ENCODE results near the gene STPG1.

STPG1 gene

DNA sequence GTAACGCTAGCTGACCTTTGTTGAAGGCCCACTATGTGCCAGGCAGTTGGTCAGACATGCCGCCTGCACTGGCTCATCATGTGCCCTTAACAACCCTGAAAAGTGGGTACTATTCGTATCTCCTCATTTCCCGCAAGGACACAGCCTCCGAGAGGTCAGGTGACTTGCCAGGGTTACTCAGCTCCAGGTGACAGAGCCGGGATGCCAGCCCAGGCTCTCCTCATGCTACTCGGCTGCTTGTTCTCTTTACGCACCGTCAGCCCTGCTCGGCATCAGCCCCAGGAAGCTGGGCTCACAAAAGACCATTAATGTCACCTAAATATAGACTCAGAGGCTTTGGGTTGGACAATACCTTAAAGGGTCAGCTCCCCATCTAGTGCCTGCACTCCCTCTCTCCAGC, 65.4 kb downstream of the STPG1 start:
- TF ChIP-seq, protein P1, sequence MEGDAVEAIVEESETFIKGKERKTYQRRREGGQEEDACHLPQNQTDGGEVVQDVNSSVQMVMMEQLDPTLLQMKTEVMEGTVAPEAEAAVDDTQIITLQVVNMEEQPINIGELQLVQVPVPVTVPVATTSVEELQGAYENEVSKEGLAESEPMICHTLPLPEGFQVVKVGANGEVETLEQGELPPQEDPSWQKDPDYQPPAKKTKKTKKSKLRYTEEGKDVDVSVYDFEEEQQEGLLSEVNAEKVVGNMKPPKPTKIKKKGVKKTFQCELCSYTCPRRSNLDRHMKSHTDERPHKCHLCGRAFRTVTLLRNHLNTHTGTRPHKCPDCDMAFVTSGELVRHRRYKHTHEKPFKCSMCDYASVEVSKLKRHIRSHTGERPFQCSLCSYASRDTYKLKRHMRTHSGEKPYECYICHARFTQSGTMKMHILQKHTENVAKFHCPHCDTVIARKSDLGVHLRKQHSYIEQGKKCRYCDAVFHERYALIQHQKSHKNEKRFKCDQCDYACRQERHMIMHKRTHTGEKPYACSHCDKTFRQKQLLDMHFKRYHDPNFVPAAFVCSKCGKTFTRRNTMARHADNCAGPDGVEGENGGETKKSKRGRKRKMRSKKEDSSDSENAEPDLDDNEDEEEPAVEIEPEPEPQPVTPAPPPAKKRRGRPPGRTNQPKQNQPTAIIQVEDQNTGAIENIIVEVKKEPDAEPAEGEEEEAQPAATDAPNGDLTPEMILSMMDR (IDR thresholded peaks at IDR 0.05; ENCODE audit: extremely low read depth, missing control alignments) = no peak
- no peak for DNase-seq (ENCODE audit: low spot score)

DNA sequence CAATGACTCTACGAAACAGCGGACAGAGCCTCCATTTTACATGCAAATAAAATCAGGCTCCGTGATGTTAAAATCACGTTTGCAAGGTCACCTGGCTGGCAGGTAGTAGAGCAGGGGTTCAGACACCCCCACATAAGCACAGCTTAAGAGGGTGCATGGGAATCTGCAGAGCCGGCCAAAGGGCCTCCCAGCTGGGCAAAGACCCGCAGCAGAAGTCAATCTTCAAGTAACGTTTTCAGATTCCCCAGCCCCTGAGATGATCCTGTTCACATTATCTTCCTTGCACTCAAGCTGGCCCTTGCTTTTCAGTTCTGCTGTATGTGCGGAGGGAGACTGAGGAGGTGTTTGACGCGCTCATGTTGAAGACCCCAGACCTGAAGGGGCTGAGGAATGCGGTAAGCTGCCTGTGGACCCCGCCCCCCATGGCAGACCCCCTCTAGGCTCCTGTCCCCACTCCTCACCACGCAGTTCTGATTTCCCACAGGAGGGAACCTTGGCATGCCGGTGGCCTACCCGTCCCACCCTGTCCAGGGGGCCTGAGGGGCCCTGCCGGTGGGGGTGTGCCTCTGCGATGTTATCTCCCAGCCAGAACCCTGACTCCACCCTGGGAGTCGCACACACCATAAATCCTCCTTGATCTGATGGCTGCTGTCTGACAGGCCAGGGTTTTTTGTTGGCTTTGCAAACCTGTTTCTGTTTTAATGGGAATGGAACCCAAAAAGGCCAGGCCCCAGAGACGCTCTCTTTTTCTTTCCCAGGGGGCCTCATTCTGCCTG, 66.2 kb downstream of the STPG1 start:
- TF ChIP-seq, protein P1 (IDR thresholded peaks at IDR 0.05; ENCODE audit: extremely low read depth, missing control alignments) = no peak

DNA sequence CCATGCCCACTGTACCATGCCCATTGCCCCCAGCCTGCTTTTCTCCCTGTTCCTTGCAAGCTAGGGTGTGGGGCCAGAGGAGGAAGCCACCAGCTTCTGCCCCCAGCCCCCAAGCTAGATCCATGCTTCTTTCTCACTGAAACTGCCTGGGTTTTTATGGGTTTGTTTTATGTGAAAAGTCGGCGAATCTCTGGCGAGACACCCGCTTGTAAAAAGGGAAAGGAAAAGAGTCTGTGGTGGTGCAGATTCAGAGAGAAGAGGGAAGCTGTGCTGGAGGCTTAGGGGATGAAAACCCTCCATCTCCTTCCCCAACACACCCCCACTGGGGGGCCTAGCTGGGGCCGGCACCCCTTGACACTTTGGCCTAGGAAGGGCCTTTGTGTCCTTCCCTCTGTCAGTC, 68.2 kb downstream of the STPG1 start:
- TF ChIP-seq, protein P1 (IDR thresholded peaks at IDR 0.05; ENCODE audit: extremely low read depth, missing control alignments) = no peak
- no peak for DNase-seq (ENCODE audit: low spot score)

More for the DNA sequence above, 66.2 kb downstream of the STPG1 start:
- no peak for DNase-seq (ENCODE audit: low spot score)

DNA sequence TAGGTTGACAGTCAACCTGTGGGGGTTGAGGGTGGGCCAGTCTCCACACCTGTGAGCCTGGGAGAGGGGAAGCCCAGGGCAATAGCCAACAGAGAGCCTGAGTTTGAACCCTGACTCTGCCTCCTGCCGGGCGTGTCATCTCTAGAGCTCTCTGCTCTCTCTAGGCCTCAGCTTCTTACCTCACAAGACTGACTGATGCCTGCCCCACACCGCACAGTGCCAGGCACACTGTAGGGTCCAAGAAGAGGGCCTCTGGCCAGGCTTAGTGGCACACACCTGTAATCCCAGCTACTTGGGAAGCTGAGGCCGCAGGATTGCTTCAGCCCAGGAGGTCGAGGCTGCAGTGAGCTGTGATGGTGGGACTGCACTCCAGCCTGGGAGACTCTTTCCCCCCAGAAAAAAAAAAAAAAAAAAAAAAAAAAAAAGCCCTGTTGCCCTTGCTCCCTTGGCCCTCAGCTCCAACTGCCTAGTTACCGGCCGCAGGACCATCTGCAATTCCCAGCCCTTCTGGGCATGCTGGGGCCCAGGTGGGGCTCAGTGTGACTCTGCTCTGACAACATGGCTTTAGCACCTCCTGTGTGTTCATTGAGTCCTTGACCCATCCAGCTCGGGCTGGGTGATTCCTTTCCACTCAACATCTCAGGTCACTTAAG, 69.4 kb downstream of the STPG1 start:
- TF ChIP-seq, protein P1 (IDR thresholded peaks at IDR 0.05; ENCODE audit: extremely low read depth, missing control alignments) = no peak
- DNase-seq (ENCODE audit: low spot score) = no peak

DNA sequence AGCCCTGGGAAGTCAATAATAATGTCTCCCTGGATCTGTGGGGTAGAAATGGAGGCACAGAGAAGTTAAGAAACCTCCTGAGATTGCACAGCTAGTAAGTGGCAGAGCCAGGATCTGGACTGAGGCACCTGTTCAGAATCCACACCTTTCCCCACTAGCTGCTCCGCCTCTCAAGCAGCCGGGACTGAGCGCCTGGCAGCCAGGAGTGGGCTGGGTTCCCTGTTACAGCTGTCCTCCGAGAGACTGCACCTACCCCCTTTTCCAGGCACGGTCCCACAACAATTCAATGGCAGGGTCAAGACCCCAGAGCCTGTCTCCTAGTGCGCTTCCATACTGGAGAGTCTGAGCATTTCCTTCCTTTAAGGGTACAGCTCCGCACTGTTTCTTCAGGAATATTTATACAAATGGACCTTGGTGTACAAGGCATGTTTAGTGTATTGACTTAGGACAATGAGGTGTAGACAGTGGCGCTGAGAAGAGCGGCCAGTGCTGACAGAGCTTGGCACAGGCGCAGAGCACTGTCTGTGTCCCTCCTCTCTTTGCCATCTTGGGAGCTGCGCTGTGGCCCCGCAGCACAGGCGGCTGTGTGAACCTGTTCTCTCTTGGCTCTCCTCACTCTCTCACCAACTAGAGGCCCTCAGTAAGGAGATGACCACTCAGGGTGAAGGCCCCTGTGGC, 70.0 kb downstream of the STPG1 start:
- no peak for DNase-seq (ENCODE audit: low spot score)
- TF ChIP-seq, protein P1 (IDR thresholded peaks at IDR 0.05; ENCODE audit: extremely low read depth, missing control alignments) = no peak

DNA sequence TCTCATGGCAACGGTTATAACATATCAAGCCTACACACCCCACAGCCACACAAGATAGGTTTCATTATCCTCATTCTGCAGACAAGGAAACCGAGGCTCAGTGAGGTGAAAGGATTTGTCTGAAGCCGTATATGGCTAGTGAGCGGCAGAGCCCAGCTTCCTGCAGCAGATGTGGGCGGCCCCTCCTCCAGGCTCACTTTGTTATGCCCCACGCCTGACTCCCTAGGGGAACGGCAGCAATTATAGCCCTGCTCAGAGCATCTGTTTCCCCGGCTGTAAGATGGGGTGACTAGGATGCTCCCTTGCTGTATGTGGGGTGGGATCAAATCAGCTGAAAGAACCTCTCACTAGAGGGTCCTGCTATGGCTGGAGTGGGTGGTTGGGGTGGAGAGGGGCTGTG, 72.3 kb downstream of the STPG1 start:
- TF ChIP-seq, protein P1 (IDR thresholded peaks at IDR 0.05; ENCODE audit: extremely low read depth, missing control alignments) = no peak
- DNase-seq (ENCODE audit: low spot score) = no peak

DNA sequence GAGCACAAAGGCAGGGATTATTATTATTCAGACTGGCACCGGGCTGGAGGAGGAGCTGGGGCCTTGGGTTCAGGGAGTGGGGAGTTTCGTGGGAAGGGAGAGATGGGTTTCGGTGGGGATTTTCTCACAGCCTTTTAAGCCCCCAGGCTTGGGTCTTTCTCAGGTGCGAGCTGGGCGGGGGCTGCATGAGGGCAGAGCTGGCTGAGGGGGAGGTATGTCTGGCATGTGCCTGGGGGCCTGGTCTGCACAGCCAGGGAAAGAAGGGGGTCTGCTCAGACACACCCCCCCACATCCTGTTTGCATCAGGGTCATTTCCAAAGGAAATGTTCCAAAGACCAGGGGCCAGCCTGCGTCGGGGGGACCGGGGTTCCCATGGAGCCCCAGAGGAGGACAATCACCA, 72.8 kb downstream of the STPG1 start:
- TF ChIP-seq, protein P1 (IDR thresholded peaks at IDR 0.05; ENCODE audit: extremely low read depth, missing control alignments) = no peak
- no peak for DNase-seq (ENCODE audit: low spot score)
